GM19397 (cell line): ENCODE measurements around the gene SERPINA12.
"Not testable (repeated sequence)": the region's sequence is repeated elsewhere in the genome, so short reads cannot be mapped to it uniquely, and the experiment has no call there.

Source experiments
- ATAC-seq: cut with Tn5 transposase; IDR thresholded peaks from one replicate; pipeline ENCODE4 v1.9.1; 2021; ENCODE audit warnings: mild to moderate bottlenecking, moderate library complexity; ENCODE audit not compliant: unreplicated experiment

SERPINA12 gene

DNA sequence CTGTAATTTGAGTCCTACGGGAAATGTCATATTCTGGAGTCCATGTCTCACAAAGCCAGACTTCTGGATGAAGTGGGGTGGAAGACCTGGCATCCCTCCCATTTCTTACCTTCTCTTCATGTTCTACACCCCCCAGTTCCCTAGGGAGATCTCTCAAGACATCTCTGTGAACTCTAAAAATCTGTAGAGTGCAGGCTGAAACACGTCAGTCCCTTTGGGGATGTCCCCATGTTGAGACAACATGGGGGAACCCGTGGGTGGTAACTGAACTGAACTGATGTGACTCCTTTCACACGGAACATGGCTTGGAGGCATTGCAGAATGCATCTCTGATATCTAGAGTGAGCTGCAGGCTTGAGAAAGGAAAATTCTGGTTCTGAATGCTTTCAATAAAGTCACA, 15.2 kb downstream of the SERPINA12 start:
- no peak for ATAC-seq

DNA sequence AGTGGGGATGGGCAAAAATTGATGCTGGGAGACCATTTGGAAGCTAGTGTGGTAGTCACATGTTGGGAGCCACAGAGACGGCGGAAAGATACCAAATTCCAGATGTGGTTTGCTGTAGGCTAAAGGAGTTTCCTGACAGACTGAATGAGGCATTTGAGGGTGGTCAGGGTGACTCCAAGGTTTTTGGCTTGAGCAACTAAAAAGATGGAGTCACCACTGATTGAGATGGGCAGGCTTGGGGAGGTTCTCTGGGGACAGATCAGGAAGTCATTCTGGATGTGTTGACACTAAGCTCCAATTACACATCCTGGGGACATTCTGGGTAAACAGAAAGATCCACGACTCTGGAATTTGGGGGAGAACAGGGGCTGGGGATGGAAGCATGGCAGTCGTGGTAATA, 17.8 kb downstream of the SERPINA12 start:
- no peak for ATAC-seq

DNA sequence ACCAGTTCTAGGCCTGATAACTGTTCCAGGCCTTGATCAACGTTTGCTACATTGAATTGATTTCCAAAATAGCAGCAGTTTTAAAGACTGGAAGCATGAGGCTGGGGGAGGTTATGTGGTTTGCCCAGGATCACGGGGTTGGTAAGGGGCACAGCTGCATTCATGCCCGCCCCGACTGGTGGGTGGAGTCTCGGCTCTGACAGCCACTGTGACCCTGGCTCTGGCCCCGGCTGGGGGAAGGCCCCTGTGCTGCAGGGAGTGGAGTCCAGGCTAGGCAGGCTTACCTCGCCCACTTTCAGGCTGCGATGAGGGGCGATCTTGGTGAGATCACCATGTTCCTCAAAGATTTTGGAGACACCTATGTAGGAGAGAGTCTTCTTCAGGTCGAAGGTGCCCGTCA, 19.9 kb downstream of the SERPINA12 start:
- no peak for ATAC-seq

- ATAC-seq, result no peak
These were observed 22.4 kb downstream of the SERPINA12 start for GRCh38 chr14:94486883-94487282.

DNA sequence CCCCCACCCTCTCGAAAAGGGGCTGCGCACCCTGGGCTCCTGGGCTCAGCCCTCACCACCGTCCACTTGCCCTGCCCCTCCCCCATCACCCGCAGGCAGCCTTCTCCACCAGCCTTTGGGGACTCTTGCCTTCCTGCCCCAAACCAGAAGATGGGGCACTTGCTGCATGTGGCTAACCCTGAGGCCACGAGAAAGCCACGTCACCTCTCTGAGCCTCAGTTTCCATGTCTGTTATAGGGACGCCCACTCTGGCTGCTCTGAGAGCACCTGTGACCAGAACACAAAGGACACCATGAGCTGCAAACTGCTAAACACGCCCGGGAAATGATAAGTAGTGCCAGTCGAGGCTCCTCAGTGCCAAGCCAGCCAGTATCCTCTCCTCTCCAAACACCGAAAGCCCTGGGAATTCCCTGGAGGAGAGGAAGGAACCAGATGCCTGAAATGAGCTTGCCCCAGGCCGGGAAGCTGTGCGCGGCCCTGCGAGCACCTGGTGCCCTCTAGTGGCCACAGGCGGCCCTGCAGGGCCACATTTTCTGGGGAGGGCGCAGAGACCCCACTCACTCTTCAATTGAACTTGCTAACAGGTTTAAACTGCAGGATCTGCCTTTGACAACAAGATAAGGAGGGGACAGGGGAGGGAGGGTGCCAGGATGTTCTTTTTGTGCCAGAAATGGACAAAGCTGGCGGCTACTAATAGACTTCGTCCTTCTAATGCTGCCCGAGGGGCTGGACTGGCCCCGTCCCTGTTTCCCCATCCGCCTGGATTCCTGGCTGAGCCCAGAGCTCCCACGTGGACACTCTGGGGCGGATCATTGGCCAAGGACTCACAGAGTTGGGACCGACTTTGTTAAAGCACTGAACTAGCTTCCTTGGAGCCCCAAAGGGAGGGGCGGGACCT, 23.1 kb downstream of the SERPINA12 start:
- peak; percentile 47 for ATAC-seq

DNA sequence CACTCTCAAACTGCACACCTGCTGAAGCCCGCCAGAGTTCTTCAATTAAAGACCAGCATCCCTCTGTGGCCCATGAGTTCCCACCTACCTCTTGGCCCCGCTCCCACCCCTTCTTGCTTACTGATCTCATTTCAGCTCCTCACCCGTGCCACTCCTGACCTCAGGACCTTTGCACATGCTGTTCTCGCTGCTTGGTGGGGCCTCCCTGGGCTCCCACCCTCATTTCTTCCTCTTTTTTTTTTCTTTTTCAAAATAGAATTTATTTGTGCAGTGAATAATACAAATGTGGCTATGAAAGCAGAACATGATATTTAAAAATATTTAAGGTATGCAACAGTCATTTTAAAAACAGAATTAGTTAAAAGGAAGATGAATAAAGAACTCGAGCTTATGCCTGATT, 24.8 kb downstream of the SERPINA12 start:
- ATAC-seq, result no peak

DNA sequence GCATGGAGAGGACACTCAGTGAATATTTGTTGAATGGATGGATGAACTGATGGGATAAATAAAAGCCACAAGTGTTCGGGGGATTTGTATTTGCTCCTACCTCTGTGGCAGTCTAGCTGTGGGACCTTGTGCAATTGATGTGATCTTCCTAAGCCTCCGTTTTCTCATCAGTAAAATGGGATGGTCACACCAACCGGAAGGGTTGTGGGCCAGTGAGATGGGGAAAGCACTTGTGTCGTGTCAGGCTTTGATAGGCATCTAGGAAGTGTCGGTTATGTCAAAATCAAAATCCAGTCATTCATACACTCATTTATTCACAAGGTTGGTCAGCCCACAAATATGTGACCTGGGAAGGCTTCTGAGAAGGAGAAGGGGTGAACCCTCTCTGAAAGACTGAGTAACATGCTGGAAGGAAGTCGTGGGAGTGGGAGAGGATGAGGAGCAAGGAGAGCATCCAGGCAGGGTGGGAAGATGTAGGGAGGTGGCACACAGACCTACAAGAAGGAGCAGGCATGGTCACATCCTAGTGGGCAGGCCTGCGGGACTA, 25.5 kb downstream of the SERPINA12 start:
- no peak for ATAC-seq

DNA sequence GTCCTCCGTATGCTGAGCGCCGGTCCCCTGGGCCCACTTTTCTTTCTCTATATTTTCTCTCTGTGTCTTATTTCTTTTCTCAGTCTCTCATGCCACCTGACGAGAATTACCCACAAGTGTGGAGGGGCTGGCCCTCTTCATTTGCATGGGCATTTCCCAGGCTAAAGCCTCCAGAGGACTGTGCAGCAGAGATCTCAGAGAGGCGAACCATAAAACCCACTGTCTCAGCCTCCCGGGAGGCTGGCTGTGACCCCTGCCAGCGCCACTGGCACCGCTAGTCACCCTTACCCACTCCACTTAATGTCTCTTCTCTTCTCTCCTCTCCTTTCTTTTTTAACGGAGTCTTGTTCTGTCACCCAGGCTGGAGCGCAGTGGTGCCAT, 26.2 kb downstream of the SERPINA12 start:
- peak; percentile 58 for ATAC-seq

DNA sequence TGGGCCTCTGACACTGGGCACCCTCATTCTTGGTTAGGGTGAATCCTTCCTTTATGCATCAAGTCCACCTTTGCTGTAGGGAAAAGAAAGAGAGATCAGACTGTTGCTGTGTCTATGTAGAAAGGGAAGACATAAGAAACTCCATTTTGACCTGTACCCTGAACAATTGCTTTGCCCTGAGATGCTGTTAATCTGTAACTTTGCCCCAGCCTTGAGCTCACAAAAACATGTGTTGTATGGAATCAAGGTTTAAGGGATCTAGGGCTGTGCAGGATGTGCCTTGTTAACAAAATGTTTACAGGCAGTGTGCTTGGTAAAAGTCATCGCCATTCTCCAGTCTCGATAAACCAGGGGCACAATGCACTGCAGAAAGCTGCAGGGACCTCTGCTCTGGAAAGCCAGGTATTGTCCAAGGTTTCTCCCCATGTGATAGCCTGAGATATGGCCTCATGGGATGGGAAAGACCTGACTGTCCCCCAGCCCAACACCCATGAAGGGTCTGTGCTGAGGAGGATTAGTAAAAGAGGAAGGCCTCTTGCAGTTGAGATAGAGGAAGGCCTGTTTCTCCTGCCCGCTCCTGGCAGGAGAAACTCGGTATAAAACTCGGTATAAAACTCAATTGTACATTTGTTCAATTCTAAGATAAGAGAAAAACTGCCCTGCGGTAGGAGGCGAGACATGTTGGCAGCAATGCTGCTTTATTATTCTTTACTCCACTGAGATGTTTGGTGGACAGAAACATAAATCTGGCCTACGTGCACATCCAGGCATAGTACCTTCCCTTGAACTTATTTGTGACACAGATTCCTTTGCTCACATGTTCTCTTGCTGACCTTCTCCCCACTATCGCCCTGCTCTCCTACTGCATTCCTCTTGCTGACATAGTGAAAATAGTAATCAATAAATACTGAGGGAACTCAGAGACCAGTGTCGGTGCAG, 26.9 kb downstream of the SERPINA12 start:
- ATAC-seq, result not testable (repeated sequence)

- ATAC-seq, result no peak
These were observed 27.7 kb downstream of the SERPINA12 start for GRCh38 chr14:94481468-94482131.

DNA sequence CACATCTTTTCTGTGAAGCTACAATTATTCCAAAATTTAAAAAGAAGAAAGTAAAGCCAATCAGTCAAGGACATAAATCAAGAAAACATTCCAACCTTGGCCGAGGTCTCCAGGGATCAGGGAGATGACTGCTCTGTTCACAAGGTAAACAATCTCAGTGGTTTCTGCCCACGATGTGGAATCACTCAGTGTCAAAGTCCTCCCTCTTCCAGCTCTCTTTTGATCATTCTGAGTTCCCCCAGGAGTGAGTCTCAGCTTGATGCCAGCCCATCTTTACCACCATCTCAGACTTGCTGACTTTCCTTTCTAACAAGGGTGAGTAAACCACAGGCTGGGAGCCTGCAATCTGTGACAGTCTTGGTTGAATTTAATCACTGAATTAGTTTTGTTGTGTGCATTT, 28.5 kb downstream of the SERPINA12 start:
- no peak for ATAC-seq

DNA sequence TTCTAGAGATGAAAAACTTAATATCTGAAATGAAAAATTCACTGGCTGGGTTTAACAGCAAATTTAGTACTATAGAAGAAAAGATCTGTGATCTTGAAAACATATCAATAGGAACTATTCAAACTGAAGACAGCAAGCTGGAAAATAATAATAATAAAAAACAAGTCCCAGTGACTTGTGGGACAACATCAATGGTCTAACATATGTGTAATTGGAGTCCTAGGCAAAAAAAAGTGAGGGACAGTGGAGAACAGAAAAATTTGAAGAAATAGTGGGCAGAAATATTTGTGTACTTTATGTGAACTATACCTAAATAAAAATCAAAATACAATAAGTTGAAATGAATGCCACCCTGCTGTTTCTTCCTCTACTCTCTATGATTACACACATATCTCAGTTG, 30.8 kb downstream of the SERPINA12 start:
- ATAC-seq, result no peak

DNA sequence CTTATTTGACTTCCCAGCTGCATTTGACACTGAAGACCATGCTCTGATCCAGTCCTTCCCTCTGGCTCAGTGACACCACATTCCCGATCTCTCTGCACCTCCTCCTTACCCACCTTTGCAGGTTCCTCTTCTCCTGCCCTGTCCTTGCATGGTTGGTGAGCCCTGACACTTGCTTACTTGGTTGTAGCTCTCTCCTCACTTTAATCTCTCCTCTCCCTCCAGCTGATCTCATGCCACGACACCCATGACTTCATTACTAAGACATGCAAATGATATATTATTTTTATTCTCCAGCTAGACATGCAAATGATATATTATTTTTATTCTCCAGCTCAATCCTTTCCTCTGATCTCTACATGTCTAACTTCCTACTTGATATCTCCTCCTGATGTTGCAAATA, 33.2 kb downstream of the SERPINA12 start, which contains the start of gene SERPINA9:
Gene SERPINA9 (minus strand): TSS at position 175 of the 400 bp plus-strand sequence. CDS start 6,357 bp downstream, outside the sequence.
- ATAC-seq, result no peak

DNA sequence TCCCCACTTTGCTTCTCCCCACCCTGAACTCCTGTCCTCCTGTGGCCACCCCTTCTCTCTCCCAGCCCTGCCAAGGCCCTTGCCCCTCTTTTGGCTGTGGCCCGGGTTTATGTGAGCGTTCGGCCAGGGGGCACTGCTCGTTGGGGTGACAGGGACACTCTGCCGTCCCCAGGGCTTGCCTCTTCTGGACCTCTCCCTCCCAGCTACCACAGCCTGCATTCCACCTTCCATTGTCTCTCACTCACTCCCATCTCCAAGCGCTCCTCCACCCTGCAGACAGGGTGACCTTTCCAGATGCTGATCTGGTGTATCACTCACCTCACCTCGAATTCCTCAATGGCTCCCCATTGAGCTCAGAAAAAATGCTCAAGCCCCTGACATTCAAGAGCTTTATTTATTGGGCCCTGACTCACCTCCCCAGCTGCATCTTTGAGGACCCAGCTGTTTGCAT, 34.7 kb downstream of the SERPINA12 start:
- no peak for ATAC-seq

DNA sequence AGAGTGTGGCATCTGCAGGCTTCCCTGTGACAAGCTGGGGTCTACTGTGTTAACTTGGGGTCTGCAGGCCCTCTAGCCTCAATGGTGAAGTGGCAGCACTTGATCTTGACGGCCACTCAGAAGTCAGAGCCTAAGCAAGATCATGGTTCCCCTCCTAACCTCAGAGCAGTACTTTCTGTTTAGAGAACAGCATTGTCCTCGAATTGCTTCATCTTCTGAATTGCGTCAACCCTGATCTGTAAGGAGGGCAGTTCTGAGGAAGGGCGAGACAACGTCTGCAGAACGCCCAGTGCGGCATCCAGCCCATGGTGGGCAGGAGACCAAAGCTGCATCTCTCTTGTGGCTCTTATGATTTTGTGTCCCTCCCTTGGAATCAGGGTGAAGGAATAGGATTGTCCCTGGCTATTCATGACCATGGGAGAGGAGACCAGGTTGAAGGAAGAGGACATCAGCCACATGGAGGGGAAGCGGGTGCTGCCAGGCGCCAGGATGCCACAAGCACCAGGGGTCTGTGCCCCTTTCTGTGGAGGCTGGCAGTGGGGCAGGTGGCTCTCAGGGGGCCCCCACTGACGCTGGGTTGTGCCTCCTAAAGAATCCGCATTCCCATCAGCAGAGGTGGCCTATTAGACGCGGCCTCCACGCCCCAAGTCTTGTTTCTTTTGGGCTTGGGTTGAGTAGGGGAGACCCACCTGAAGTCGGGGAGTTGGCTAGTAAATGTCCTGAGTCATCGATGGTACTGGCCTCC, 35.4 kb downstream of the SERPINA12 start:
- ATAC-seq, result no peak

DNA sequence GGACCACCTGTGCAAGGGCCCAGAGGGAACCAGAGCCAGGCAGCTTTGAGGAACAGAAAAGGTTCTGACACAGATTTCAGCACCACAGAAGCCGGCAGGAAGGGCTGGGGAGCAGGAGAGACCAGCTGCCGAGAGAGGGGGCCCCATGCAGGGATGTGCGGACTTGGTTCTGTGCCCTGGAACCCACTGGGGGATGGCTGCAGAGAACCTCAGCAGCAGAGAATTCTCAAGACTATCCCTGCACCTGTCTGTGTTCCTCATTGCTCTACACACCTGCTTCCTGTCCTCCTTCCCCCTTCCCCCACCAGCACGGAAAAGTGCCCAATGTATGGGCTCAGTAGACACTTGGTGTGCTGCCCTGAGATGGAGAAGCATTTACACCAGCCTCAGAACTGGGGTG, 36.4 kb downstream of the SERPINA12 start:
- no peak for ATAC-seq

DNA sequence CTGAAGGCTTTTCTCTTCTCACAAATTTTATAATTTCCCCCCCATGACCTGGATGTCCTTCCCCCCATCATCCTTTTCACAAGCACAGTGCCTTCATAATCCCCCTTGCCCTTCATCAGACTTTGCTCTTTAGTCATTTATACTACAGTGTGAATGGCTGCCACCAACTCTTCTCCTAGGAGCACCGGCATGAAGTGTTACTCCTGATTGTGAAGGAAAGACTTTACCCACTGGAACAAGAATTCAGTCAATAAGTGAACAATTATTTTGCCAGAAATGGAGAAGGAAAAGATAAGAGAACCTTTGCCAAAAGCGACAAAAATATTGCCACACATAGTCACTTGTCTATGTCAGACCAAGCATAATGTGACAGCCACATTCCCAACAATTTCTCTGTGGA, 38.2 kb downstream of the SERPINA12 start:
- ATAC-seq, result no peak

- ATAC-seq, result no peak
These were observed 39.0 kb downstream of the SERPINA12 start for GRCh38 chr14:94470311-94470710.

DNA sequence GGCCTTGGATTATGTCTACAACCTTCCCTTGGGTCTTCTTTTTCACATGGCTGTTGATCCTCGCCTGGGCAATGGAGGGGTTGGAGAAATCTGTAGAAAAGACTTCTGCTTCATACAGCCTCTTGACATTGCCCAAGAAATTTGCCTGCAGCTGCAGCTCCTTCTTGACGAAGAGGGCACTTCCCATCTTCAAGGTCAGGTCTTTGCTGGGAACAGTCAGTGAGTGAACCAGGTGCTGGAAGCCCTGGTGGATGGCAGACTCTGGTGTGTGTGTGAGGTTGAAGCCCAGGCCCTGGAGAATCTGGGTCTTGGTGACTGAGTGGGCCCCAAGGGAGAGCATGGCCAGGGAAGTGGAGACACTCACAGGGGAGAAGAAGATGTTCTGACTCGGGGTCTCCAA, 40.0 kb downstream of the SERPINA12 start:
- no peak for ATAC-seq
